ENCODE results near the gene MRPL34. TPM values are rescaled to one million over a fixed set of nuclear protein-coding genes. Genes with fewer than 3 reads are reported as not detected.

The MRPL34 gene
- total and polyA plus RNA-seq, 12 donors: 122 to 301 (median 155) TPM

DNA sequence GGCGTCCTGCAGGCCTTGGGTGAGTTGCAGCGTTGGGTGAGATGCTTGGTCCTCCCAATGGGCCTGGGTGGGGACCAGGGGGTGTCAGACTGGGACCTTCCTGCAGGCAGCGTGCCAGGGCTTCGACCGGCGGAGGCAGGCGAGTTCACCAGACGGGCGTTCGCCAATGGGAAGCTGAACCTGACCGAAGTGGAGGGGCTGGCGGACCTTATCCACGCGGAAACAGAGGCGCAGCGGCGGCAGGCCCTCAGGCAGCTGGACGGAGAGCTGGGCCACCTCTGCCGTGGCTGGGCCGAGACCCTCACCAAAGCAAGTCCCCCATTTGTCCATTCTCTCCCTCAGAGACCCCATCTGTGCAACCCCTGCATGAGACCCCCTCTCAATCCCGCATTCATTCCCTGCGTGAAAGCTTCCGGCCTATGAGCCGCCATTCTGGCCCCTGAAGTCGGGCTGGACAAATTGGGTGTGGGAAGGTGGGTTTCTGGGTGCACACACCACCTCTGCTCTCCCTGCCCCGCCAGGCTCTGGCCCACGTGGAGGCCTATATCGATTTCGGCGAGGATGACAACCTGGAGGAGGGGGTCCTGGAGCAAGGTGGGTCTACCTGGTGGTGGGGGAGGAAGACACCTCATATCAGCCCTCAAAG, 32.9 kb downstream of the MRPL34 start:
- ATAC-seq: no peak
- Histone ChIP-seq H3K36me3 (peaks cover 0 to 17% (median 0%) of the 10 kb centered on the region in 9 donors), H3K9me3 (no peaks in the 10 kb centered on the region), H3K27ac (no peak overlapping the region), H3K4me3 (peak overlapping the region; percentile 61 to 84 (median 77)), H3K4me1 (peaks cover 8 to 39% (median 36%) of the 10 kb centered on the region in 9 donors), H3K27me3 (no peaks in the 10 kb centered on the region)
- intact Hi-C loops (cut with DNase I): no loop called here
- no peak for DNase-seq
- no peak for TF ChIP-seq CTCF (IDR thresholded peaks at IDR 0.05)
- WGBS, 2 donors: 90 to 94% methylated on average over 30 of the region's 30 CpGs

DNA sequence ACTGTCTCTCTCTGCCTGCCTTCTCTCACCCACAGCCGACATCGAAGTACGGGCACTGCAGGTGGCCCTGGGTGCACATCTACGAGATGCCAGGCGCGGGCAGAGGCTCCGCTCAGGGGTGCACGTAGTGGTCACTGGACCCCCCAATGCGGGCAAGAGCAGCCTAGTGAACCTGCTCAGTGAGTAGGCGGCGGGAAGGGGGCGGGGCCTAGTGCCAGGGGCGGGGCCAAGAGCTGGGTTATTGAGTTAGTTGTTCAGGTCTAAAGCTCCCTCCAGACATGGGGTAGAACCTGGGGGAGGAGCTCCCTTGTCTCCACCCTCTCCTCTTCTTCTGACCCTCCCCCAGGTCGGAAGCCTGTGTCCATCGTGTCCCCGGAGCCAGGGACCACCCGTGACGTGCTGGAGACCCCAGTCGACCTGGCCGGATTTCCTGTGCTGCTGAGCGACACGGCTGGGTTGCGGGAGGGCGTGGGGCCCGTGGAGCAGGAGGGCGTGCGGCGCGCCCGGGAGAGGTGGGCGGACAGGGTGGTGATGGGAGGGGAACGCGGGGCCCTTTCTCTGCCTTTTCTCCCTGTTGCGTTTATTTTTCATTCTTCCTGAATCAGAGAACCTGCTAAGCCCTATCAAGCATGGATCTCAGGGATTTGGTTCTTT, 33.5 kb downstream of the MRPL34 start:
- DNase-seq (no peak), ATAC-seq (no peak)
- Histone ChIP-seq H3K27ac (no peak overlapping the region), H3K4me3 (no peak overlapping the region), H3K27me3 (no peaks in the 10 kb centered on the region), H3K9me3 (no peaks in the 10 kb centered on the region), H3K36me3 (peaks cover 0 to 20% (median 0%) of the 10 kb centered on the region in 9 donors), H3K4me1 (peaks cover 4 to 33% (median 29%) of the 10 kb centered on the region in 9 donors)
- TF ChIP-seq CTCF (IDR thresholded peaks at IDR 0.05): no peak
- 92 to 94% methylated on average over 34 of the region's 34 CpGs for WGBS, 2 donors
- intact Hi-C loops (cut with DNase I): no loop called here

GRCh38 chr19:17340302-17340870, 34.7 kb downstream of the MRPL34 start:
- Histone ChIP-seq H3K9me3 (no peaks in the 10 kb centered on the region), H3K27me3 (no peaks in the 10 kb centered on the region), H3K36me3 (peaks cover 0 to 20% (median 0%) of the 10 kb centered on the region in 9 donors), H3K27ac (no peak overlapping the region), H3K4me1 (peaks cover 4 to 27% (median 21%) of the 10 kb centered on the region in 9 donors), H3K4me3 (no peak overlapping the region)
- TF ChIP-seq CTCF (IDR thresholded peaks at IDR 0.05): no peak
- ATAC-seq (no peak), DNase-seq (no peak)
- 76 to 77% methylated on average over 21 of the region's 21 CpGs for WGBS, 2 donors
- intact Hi-C loops (cut with DNase I): loop anchor here in 3 of 10 donors (10.0 kb wide), 2 partner anchors 124 to 514 kb away; partner anchors contain the start of genes NXNL1 (in 2 of the 3) and RPL18A (in 1 of the 3)

DNA sequence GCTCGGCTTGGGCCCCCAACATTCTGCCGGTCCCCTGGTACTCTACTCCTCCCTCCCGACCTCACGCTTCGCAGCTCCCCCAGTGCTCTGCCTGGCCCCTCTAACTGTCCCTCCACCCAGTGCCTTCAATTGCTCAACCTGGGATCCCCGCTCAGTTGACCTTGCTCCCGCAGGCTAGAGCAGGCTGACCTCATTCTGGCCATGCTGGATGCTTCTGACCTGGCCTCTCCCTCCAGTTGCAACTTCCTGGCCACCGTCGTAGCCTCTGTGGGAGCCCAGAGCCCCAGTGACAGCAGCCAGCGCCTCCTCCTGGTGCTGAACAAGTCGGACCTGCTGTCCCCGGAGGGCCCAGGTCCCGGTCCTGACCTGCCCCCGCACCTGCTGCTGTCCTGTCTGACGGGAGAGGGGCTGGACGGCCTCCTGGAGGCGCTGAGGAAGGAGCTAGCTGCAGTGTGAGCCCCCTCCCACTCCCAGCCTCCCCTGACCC, 35.2 kb downstream of the MRPL34 start:
- DNase-seq (no peak), ATAC-seq (no peak)
- peaks cover 4 to 22% (median 16%) of the 10 kb centered on the region in 9 donors for H3K4me1 ChIP-seq
- peaks cover 0 to 20% (median 0%) of the 10 kb centered on the region in 9 donors for H3K36me3 ChIP-seq
- H3K27ac ChIP-seq: no peak overlapping the region
- no peak for TF ChIP-seq CTCF (IDR thresholded peaks at IDR 0.05)
- H3K9me3 ChIP-seq: no peaks in the 10 kb centered on the region
- 76 to 81% methylated on average over 17 of the region's 17 CpGs for WGBS, 2 donors
- intact Hi-C loops (cut with DNase I): loop anchor here in 3 of 10 donors (10.0 kb wide), 2 partner anchors 124 to 514 kb away; partner anchors contain the start of genes NXNL1 (in 2 of the 3) and RPL18A (in 1 of the 3)
- H3K27me3 ChIP-seq: no peaks in the 10 kb centered on the region
- H3K4me3 ChIP-seq: no peak overlapping the region

All from heart right ventricle (tissue), 16 donors.